Urinary bladder (tissue), 4 donors: ENCODE results near the gene TMEM117. TPM values are rescaled to one million over a fixed set of nuclear protein-coding genes. Genes with fewer than 3 reads are reported as not detected.

ENCODE experiments used
- DNase-seq: peaks from one replicate; pipeline ENCODE4 v3.0.0-alpha.2; 2015; ENCODE audit errors: extremely low spot score
- H3K27ac ChIP-seq: one replicate; pipeline ENCODE4 v1.5.1; 2013; ENCODE audit warnings: low read depth, mild to moderate bottlenecking, moderate library complexity
- H3K36me3 ChIP-seq: one replicate; pipeline ENCODE4 v1.6.1; 2013; ENCODE audit warnings: mild to moderate bottlenecking, moderate library complexity; ENCODE audit not compliant: insufficient read depth
- H3K4me1 ChIP-seq: one replicate; pipeline ENCODE4 v1.6.1; 2013; ENCODE audit warnings: mild to moderate bottlenecking, moderate library complexity; ENCODE audit not compliant: insufficient read depth
- H3K4me3 ChIP-seq: one replicate; pipeline ENCODE4 v1.5.1; 2013; ENCODE audit warnings: low read depth, low read length
- WGBS: extraction: QIAGEN DNeasy Blood & Tissue Kit; methylation state at CpG from one replicate; pipeline ENCODE4 v1.1.7; 2013; 5-methylcytosine and 5-hydroxymethylcytosine counted together
- polyA plus RNA-seq: library from polyadenylated mRNA; stranded (reverse); fragments of 200-250 nt; gene quantifications from one replicate; pipeline ENCODE4 v1.2.3, GENCODE V29; 2013
- total RNA-seq: library from RNA; depleted of rRNA; stranded (reverse); fragments of >200 nt; gene quantifications from one replicate; pipeline ENCODE4 v1.2.3, GENCODE V29; 2014
- donor health status: healthy with polysubstance abuse.
- donor health status: healthy.

The TMEM117 gene
- total and polyA plus RNA-seq, 2 donors = 9.2 to 31.1 TPM

DNA sequence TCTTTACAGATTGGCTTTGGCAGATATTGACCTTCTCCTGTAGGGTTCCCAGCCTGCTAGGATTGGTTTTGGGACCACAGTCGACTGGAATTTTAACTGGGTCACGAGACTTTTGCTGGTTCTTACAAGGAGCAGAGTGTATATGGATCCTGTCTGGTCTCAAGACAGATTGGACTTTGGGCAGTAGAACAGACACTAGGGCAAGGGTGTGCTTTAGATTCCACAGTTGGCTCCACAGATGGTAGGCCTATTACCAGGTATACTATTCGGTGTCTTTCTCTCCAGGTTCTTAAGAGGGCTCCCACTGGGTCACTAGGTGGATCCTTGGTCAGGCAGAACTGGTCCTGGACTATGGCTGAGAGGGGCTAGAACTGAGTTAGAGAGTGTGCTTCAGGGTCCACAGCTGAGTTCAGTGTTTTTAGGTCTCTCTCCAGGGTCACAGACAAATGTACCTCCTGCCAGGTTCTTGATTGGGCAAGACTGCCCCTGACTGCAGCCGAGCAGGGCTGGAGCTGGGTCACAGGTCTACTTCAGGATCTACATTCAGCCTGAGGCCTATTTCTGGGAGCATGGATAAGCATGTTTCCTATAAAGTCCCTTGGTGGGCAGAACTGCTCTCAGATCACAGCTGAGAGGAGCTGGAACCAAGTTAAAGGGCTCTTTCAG lies 460.2 kb downstream of the TMEM117 start:
- no peak overlapping the region for H3K27ac ChIP-seq
- WGBS = 97% methylated on average over 4 of the region's 4 CpGs

DNA sequence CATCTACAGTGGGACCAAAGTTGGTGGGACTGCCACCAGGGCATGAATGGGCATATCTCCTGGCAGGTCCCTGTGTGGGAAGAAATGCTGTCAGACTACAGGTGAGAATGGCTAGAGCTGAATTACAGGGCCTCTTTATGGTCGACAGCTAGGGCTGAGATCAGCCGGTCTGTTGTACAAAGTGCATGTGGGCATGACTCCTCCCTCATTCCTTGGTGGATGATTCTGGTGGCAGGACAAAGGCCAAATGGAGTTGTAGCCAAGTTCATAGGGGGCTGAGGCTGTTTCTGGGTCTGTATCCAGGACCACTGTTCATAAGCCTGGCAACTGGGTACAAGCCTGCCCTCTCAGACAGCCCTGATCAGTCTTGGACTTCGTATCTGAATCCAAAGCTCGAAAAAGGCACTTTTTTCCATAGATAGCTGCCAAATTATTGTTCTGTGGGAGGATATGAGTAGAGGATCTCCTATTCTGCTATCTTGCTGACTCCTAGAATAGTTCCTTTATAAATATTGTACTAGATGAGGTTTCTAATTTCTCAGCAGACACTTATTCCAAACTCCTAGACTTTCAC lies 460.8 kb downstream of the TMEM117 start:
- WGBS = 86% methylated on average over 4 of the region's 4 CpGs
- Histone ChIP-seq H3K4me1 (no peaks in the 10 kb centered on the region), H3K27ac (no peak overlapping the region), H3K36me3 (peaks cover 2% of the 10 kb centered on the region), H3K4me3 (no peak overlapping the region)
- DNase-seq = no peak

More for the DNA sequence above, 460.2 kb downstream of the TMEM117 start:
- Histone ChIP-seq H3K4me1 (no peaks in the 10 kb centered on the region), H3K4me3 (no peak overlapping the region), H3K36me3 (no peaks in the 10 kb centered on the region)
- DNase-seq = no peak

DNA sequence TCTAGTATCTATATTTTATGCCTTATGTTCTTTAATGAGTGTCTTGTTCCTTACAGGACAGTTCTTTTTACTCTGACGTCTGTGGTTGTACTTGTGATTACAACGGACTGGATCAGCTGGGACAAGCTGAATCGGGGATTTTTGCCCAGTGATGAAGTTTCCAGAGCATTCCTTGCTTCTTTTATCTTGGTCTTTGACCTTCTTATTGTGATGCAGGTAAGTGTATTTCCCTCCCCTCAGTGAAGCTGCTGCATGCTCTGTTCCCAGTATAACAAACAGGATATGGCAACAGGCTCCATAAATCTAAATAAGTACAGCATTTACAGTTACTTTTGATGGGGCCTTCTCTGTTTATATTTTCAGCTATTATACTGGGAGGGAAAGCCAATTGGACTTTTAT lies 463.6 kb downstream of the TMEM117 start:
- no peak for DNase-seq
- Histone ChIP-seq H3K36me3 (peaks cover 3% of the 10 kb centered on the region), H3K27ac (no peak overlapping the region), H3K4me3 (no peak overlapping the region), H3K4me1 (no peaks in the 10 kb centered on the region)
- 33% methylated on average over 3 of the region's 3 CpGs for WGBS

GRCh38 chr12:44307506-44308168 lies 471.8 kb downstream of the TMEM117 start:
- H3K4me3 ChIP-seq = no peak overlapping the region
- no peak for DNase-seq
- no peak overlapping the region for H3K27ac ChIP-seq
- H3K36me3 ChIP-seq = no peaks in the 10 kb centered on the region
- H3K4me1 ChIP-seq = no peaks in the 10 kb centered on the region
- 42% methylated on average over 7 of the region's 7 CpGs for WGBS

GRCh38 chr12:44313188-44313587 lies 477.3 kb downstream of the TMEM117 start:
- Histone ChIP-seq H3K36me3 (no peaks in the 10 kb centered on the region), H3K4me1 (no peaks in the 10 kb centered on the region), H3K4me3 (no peak overlapping the region), H3K27ac (no peak overlapping the region)
- no peak for DNase-seq

DNA sequence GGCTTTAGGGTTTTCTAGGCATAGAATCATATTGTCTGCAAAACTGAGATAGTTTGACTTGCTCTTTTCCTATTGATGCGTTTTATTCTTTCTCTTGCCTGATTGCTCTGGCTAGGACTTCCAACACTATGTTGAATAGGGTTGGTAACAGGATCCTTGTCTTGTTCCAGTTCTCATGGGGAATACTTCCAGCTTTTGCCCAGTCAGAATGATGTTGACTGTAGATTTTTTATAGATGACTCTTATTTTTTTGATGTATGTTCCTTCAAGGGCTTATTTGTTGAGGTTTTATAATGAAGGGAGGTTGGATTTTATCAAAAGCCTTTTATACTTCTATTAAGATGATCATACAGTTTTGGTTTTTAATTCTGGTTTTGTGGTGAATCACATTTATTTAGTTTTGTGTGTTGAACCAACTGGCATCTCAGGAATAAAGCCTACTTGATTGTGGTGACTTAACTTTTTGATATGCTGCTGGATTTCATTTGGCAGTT lies 478.2 kb downstream of the TMEM117 start:
- Histone ChIP-seq H3K4me1 (no peaks in the 10 kb centered on the region), H3K36me3 (no peaks in the 10 kb centered on the region), H3K4me3 (no peak overlapping the region), H3K27ac (no peak overlapping the region)
- no peak for DNase-seq
- 94% methylated on average over 1 of the region's 1 CpG for WGBS

- H3K4me3 ChIP-seq = no peak overlapping the region
- no peaks in the 10 kb centered on the region for H3K4me1 ChIP-seq
- WGBS = 74% methylated on average over 7 of the region's 7 CpGs
- H3K36me3 ChIP-seq = no peaks in the 10 kb centered on the region
- no peak for DNase-seq
- H3K27ac ChIP-seq = no peak overlapping the region
Measured at GRCh38 chr12:44317651-44318126, 481.8 kb downstream of the TMEM117 start.

DNA sequence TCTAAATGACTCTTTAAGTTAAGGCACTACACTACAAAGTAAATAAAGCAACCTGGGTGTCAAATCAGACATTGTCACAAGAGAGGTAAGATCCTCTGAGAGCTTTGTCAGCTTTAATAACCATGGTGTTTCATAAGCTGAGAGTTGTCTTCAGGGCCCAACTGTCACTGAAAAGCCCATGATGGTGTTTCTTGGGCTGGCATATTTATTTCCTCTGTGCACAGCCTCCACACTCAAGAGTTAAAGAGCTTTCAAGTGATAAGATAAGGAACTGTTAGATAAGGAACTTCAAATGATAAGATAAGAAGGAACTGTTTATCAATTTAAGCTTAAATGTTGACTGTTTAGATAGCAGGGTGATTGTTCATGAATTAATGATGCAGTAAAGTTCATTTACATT lies 495.4 kb downstream of the TMEM117 start:
- no peak for DNase-seq
- H3K27ac ChIP-seq = no peak overlapping the region
- no peak overlapping the region for H3K4me3 ChIP-seq
- no peaks in the 10 kb centered on the region for H3K36me3 ChIP-seq
- no peaks in the 10 kb centered on the region for H3K4me1 ChIP-seq

DNA sequence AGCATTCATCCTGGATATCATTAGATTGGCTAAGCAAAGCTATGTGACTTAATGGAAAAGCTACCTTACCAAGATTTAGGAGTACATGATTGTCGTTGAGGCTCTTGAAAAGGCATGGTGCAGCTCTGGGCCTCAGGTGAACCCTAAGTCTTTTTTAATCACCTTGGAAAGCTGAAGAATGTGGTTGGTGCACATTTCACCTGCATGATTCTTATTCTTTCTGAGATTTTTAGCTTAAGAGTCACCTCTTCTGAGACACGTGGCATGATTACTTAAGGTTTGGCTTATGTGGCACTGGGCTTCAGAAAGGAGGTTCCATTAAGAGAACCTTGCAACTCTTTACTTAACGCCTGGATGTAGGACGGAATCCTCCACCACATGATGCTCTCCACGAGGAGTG lies 498.5 kb downstream of the TMEM117 start:
- 81% methylated on average over 5 of the region's 5 CpGs for WGBS
- H3K27ac ChIP-seq = no peak overlapping the region
- DNase-seq = no peak
- no peaks in the 10 kb centered on the region for H3K36me3 ChIP-seq
- no peaks in the 10 kb centered on the region for H3K4me1 ChIP-seq
- no peak overlapping the region for H3K4me3 ChIP-seq

DNA sequence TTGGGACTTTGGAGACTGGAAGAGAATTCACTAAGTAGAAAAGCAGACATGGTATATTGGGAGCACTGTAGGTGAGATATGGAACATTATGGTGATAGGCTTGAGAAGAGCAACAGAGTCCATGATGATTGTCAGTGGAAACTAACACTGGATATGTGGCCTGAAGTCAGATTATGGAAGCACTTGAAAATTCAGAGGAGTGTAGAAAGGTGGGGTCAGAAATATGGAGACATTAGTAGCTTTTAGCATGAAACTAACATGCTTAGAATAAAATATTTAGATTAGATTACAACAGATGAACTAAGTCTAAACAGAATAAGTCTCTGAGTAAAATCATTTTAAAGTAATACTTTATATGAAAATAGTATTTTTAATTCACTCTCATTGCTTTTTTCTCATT lies 499.1 kb downstream of the TMEM117 start:
- Histone ChIP-seq H3K27ac (no peak overlapping the region), H3K4me1 (no peaks in the 10 kb centered on the region), H3K36me3 (no peaks in the 10 kb centered on the region), H3K4me3 (no peak overlapping the region)
- DNase-seq = no peak

- DNase-seq = no peak
- 98% methylated on average over 2 of the region's 2 CpGs for WGBS
- no peak overlapping the region for H3K27ac ChIP-seq
- no peaks in the 10 kb centered on the region for H3K36me3 ChIP-seq
- H3K4me3 ChIP-seq = no peak overlapping the region
- no peaks in the 10 kb centered on the region for H3K4me1 ChIP-seq
Measured at GRCh38 chr12:44336577-44336976, 500.7 kb downstream of the TMEM117 start.

DNA sequence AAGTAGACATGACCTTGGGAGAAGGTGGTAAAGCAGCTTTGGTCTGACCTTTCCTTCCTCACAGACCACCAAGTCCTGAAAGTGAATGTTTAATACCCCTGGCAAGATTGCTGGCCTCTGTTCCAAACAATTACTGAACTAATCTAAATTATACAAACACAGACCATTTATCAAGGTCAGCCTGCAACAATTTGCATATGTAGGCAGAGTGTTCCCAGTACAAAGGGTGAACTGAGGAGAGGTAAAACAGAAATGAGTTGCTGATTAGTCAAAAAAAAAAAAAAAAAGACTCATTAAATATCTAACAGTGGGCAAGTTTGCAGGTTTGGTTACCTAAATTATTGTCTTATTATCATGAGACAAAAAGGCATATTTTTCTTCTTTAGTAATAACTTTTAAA lies 506.5 kb downstream of the TMEM117 start:
- H3K4me3 ChIP-seq = no peak overlapping the region
- no peaks in the 10 kb centered on the region for H3K4me1 ChIP-seq
- no peaks in the 10 kb centered on the region for H3K36me3 ChIP-seq
- no peak for DNase-seq
- H3K27ac ChIP-seq = no peak overlapping the region

DNA sequence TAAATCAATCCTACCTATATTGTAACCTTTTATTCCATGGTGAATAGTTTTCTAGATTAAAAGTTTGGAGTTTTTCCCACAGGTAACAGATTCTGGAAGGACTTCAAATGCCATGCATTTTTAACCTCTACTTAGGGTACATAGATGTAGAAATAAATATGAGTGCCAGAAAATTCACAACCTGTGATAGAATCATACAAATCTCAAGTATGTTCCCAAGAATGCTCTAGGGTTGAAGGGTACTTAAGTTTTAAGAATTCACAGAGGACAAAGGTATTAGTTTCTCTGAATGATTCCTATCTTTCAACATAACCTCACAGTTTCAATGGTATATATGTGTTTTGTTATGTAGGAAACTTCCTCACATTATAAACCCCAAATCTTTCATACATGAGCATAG lies 511.3 kb downstream of the TMEM117 start:
- no peak for DNase-seq
- H3K4me3 ChIP-seq = no peak overlapping the region
- no peak overlapping the region for H3K27ac ChIP-seq
- no peaks in the 10 kb centered on the region for H3K36me3 ChIP-seq
- H3K4me1 ChIP-seq = no peaks in the 10 kb centered on the region

- over 99% methylated on average over 2 of the region's 2 CpGs for WGBS
- Histone ChIP-seq H3K4me3 (no peak overlapping the region), H3K27ac (no peak overlapping the region), H3K36me3 (no peaks in the 10 kb centered on the region), H3K4me1 (no peaks in the 10 kb centered on the region)
- DNase-seq = no peak
Measured at GRCh38 chr12:44357494-44357893, 521.6 kb downstream of the TMEM117 start.
